ENCODE measurements around the gene TMEM30B. TPM values are rescaled to one million over a fixed set of nuclear protein-coding genes. Genes with fewer than 3 reads are reported as not detected.

Gene TMEM30B
- total and polyA plus RNA-seq, 2 of the 13 experiments (the other 11 are each of a cell fraction or from before 2014, with no cell fraction given): not detected

GRCh38 chr14:61260939-61261776, 20.0 kb downstream of the TMEM30B start (continued):
- TF ChIP-seq ZNF562 (CRISPR knock-in tag; IDR thresholded peaks at IDR 0.05; ENCODE audit: borderline replicate concordance) (no peak), FOXA3 (CRISPR knock-in tag; IDR thresholded peaks at IDR 0.05) (0 out of 2 replicates have a peak, but pooled peaks have one; percentile 14), XRCC5 (optimal IDR thresholded peaks at IDR 0.05; ENCODE audit: low read length) (no peak), AKAP8 (CRISPR knock-in tag; IDR thresholded peaks at IDR 0.05) (no peak), CENPX (CRISPR knock-in tag; IDR thresholded peaks at IDR 0.05) (no peak), ZNF800 (CRISPR knock-in tag; IDR thresholded peaks at IDR 0.05) (no peak), EP300 (IDR thresholded peaks at IDR 0.05; ENCODE audit: low read depth in 2 of 2, low read length in 2 of 2) (no peak; a peak in 1 of 4 replicates), EP300 (CRISPR knock-in tag; IDR thresholded peaks at IDR 0.05; ENCODE audit: borderline replicate concordance) (no peak), ZNF232 (CRISPR knock-in tag; IDR thresholded peaks at IDR 0.05; ENCODE audit: borderline replicate concordance) (no peak), HCFC1 (IDR thresholded peaks at IDR 0.05; ENCODE audit: low read depth, low read length) (no peak), TBX3 (IDR thresholded peaks at IDR 0.05; ENCODE audit: borderline replicate concordance) (no peak), GRHL1 (CRISPR knock-in tag; conservative IDR thresholded peaks at IDR 0.05) (no peak), FOXK2 (IDR thresholded peaks at IDR 0.05) (no peak), ZNF609 (CRISPR knock-in tag; IDR thresholded peaks at IDR 0.05; ENCODE audit: borderline replicate concordance) (no peak), TCF7 (IDR thresholded peaks at IDR 0.05; ENCODE audit: low read depth) (peak; percentile 16; the same call in 1 of the 2 replicates), ZNF263 (CRISPR knock-in tag; IDR thresholded peaks at IDR 0.05) (no peak), SKI (IDR thresholded peaks at IDR 0.05; ENCODE audit: partially characterized antibody) (no peak), SMC3 (IDR thresholded peaks at IDR 0.05; ENCODE audit: low read length) (no peak), U2AF2 (IDR thresholded peaks at IDR 0.05; ENCODE audit: low read depth, low read length) (no peak)

Measured in HepG2 (cell line).